ENCODE results near the gene ITPR2. TPM values are rescaled to one million over a fixed set of nuclear protein-coding genes. Genes with fewer than 3 reads are reported as not detected.

ITPR2 gene
- total RNA-seq, 1 donor from 2014 or later = 16.3 TPM

DNA sequence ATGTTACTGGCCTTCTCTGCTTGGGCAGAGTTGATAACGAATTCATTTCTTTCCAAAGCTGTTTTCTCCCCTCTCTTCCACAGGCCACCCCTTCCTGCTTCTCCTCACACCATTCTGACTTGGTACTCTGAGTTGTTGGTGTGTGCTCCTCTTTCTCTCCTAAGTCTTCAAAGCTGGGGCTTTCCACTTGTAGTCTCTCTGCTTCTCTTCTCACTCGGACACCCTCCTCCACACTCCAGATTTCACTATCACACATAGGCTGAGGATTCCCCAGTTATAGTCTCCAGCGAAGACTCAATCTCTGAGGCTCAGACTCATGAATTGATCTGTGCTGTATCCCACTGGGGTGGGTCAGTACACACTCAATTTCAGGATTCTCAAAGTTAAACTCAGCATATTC, 436.6 kb downstream of the ITPR2 start:
- no peak overlapping the region for H3K4me3 ChIP-seq (ENCODE audit: low read depth, low read length)
- H3K36me3 ChIP-seq (ENCODE audit: control insufficient read depth, insufficient read depth, low read length) = no peaks in the 10 kb centered on the region
- no peaks in the 10 kb centered on the region for H3K27me3 ChIP-seq (ENCODE audit: control insufficient read depth, insufficient read depth, low read length)
- no peak for DNase-seq (ENCODE audit: low read depth)
- no peak for TF ChIP-seq CTCF (IDR thresholded peaks at IDR 0.05; ENCODE audit: insufficient read depth, low read length, poor library complexity, severe bottlenecking)

DNA sequence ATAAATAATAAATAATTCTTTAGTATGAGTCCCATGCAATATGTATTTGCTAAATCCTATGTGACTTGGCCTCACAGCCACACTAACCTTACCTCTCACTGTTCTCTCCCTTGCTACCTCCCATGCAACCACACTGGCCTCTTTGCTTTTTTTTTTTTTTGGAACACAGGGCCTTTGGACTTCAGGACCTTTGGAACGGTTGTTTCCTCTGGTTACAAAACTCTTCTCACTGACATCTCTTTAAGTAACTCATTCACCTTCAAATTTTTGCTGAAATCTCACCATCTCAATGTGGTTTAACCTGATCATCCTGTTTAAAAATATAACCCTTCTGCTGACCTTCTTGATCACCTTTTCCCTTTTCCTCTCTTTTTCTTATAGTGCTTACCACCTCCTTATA, 443.7 kb downstream of the ITPR2 start:
- TF ChIP-seq CTCF (IDR thresholded peaks at IDR 0.05; ENCODE audit: insufficient read depth, low read length, poor library complexity, severe bottlenecking) = no peak
- no peak for DNase-seq (ENCODE audit: low read depth)
- Histone ChIP-seq H3K36me3 (ENCODE audit: control insufficient read depth, insufficient read depth, low read length) (no peaks in the 10 kb centered on the region), H3K4me3 (ENCODE audit: low read depth, low read length) (no peak overlapping the region), H3K27me3 (ENCODE audit: control insufficient read depth, insufficient read depth, low read length) (no peaks in the 10 kb centered on the region)

DNA sequence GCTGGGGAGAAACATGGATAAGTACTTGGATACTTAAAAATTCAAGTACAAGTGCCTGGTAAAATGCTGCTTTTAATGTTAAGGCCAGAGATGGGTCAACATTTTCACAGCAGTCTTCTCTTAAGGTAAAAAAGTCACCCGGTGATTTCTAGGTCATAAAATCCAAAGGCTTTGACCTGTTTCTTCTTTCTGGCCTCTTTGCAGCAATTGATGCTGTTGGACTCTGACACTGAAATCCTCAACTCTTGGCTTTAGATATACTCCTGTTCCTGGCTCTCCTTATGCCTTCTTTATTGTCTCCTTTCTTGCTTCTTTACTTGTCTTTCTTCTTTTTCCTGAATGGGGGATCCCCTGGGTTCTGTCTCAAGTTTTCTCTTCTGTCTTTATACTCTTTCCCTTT, 448.5 kb downstream of the ITPR2 start:
- H3K36me3 ChIP-seq (ENCODE audit: control insufficient read depth, insufficient read depth, low read length) = no peaks in the 10 kb centered on the region
- DNase-seq (ENCODE audit: low read depth) = no peak
- H3K27me3 ChIP-seq (ENCODE audit: control insufficient read depth, insufficient read depth, low read length) = no peaks in the 10 kb centered on the region
- no peak overlapping the region for H3K4me3 ChIP-seq (ENCODE audit: low read depth, low read length)
- no peak for TF ChIP-seq CTCF (IDR thresholded peaks at IDR 0.05; ENCODE audit: insufficient read depth, low read length, poor library complexity, severe bottlenecking)

GRCh38 chr12:26383041-26383440, 450.0 kb downstream of the ITPR2 start:
- H3K36me3 ChIP-seq (ENCODE audit: control insufficient read depth, insufficient read depth, low read length) = no peaks in the 10 kb centered on the region
- H3K4me3 ChIP-seq (ENCODE audit: low read depth, low read length) = no peak overlapping the region
- no peaks in the 10 kb centered on the region for H3K27me3 ChIP-seq (ENCODE audit: control insufficient read depth, insufficient read depth, low read length)
- no peak for TF ChIP-seq CTCF (IDR thresholded peaks at IDR 0.05; ENCODE audit: insufficient read depth, low read length, poor library complexity, severe bottlenecking)
- no peak for DNase-seq (ENCODE audit: low read depth)

DNA sequence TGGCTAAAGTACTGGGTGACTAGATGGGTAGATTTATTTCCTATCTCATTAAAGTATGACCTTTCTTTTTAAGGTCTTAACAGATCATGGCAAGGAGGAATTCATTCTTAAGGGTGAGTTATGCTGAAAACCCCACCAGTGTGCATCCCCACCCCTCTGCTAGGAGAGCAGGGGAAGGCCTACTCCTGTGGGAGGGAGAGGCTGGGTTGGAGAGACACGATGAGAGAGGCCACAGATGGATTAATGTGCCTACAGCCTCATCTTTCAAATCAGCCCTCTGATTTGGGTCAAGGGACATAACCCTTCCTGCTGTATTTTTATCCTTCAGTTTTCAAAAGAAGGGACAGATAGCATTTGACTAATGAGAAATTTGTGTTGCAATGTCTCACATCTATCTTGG, 452.1 kb downstream of the ITPR2 start:
- TF ChIP-seq CTCF (IDR thresholded peaks at IDR 0.05; ENCODE audit: insufficient read depth, low read length, poor library complexity, severe bottlenecking) = no peak
- no peak for DNase-seq (ENCODE audit: low read depth)
- no peaks in the 10 kb centered on the region for H3K27me3 ChIP-seq (ENCODE audit: control insufficient read depth, insufficient read depth, low read length)
- H3K36me3 ChIP-seq (ENCODE audit: control insufficient read depth, insufficient read depth, low read length) = no peaks in the 10 kb centered on the region
- no peak overlapping the region for H3K4me3 ChIP-seq (ENCODE audit: low read depth, low read length)

- Histone ChIP-seq H3K27me3 (ENCODE audit: control insufficient read depth, insufficient read depth, low read length) (no peaks in the 10 kb centered on the region), H3K36me3 (ENCODE audit: control insufficient read depth, insufficient read depth, low read length) (no peaks in the 10 kb centered on the region), H3K4me3 (ENCODE audit: low read depth, low read length) (no peak overlapping the region)
- TF ChIP-seq CTCF (IDR thresholded peaks at IDR 0.05; ENCODE audit: insufficient read depth, low read length, poor library complexity, severe bottlenecking) = no peak
- no peak for DNase-seq (ENCODE audit: low read depth)
Observed at GRCh38 chr12:26379777-26380467, 453.1 kb downstream of the ITPR2 start.

Measured in kidney epithelial cell (primary cell).